SU-DHL-6 (cell line): ENCODE measurements around the gene TMEM182.

Experiments
- CTCF ChIP-seq: fragments of 200-600 bp; sonication (generic); IDR thresholded peaks from one replicate; pipeline ENCODE4 v1.5.1; 2017; ENCODE audit warnings: antibody characterized with exemption, mild to moderate bottlenecking, low read length, moderate library complexity; ENCODE audit not compliant: insufficient read depth, poor library complexity, severe bottlenecking
- EZH2phosphoT487 ChIP-seq: fragments of 200-600 bp; sonication (generic), shearing (Covaris generic); conservative IDR thresholded peaks from 2 replicates; pipeline ENCODE4 v1.6.1; 2018; ENCODE audit warnings: mild to moderate bottlenecking, antibody characterized with exemption, low read length, moderate library complexity, mixed read lengths

GRCh38 chr2:102844911-102845310, 83.1 kb downstream of the TMEM182 start:
- no peak for TF ChIP-seq CTCF
- TF ChIP-seq EZH2phosphoT487, result no peak
